SK-N-SH treated with all-trans-retinoic acid at 6 μM for 48 hours (cell line): ENCODE data around the gene PFKFB2.

Experiments
- ATAC-seq: fragments of 200-7000 bp; cut with Tn5 transposase; 3 replicates; pipeline ENCODE4 v1.9.1; 2020; ENCODE audit warnings: mild to moderate bottlenecking, moderate library complexity
- ARNTL ChIP-seq: fragments of 450-650 bp; formaldehyde crosslinking; IDR thresholded peaks from 2 replicates; pipeline ENCODE4 v1.5.0; 2020; ENCODE audit warnings: low read depth, mild to moderate bottlenecking, moderate library complexity, borderline replicate concordance
- BACH2 ChIP-seq: fragments of 250-450 bp; sonication (Bioruptor Pico); IDR thresholded peaks from 2 replicates; pipeline ENCODE4 v1.9.0; 2021; ENCODE audit warnings: mild to moderate bottlenecking, borderline replicate concordance
- CREB5 ChIP-seq: fragments of 250-450 bp; sonication (Bioruptor Pico); IDR thresholded peaks from 2 replicates; pipeline ENCODE4 v1.5.1; 2020; ENCODE audit warnings: low read depth, mild to moderate bottlenecking, moderate library complexity
- CSDC2 ChIP-seq: fragments of 250-450 bp; sonication (Bioruptor Pico); IDR thresholded peaks from 2 replicates; pipeline ENCODE4 v1.5.0; 2020; ENCODE audit warnings: mild to moderate bottlenecking, moderate library complexity
- CSRNP3 ChIP-seq: fragments of 250-450 bp; sonication (Bioruptor Pico); IDR thresholded peaks from 2 replicates; pipeline ENCODE4 v1.5.1; 2021; ENCODE audit warnings: mild to moderate bottlenecking, moderate library complexity
- ESRRG ChIP-seq: fragments of 250-450 bp; sonication (Bioruptor Pico); IDR thresholded peaks from 2 replicates; pipeline ENCODE4 v1.6.1; 2021; ENCODE audit warnings: mild to moderate bottlenecking
- GLIS3 ChIP-seq: fragments of 250-450 bp; sonication (Bioruptor Pico); IDR thresholded peaks from 2 replicates; pipeline ENCODE4 v1.5.0; 2020; ENCODE audit warnings: mild to moderate bottlenecking, moderate library complexity
- ISL1 ChIP-seq: fragments of 250-450 bp; sonication (Bioruptor Pico); IDR thresholded peaks from 2 replicates; pipeline ENCODE4 v2.1.2; 2022; ENCODE audit warnings: mild to moderate bottlenecking, moderate library complexity
- OSR1 ChIP-seq: fragments of 250-450 bp; sonication (Bioruptor Pico); IDR thresholded peaks from 2 replicates; pipeline ENCODE4 v1.8.0; 2022; ENCODE audit warnings: moderate library complexity, mild to moderate bottlenecking, inconsistent platforms
- PATZ1 ChIP-seq: fragments of 250-450 bp; sonication (Bioruptor Pico); IDR thresholded peaks from 2 replicates; pipeline ENCODE4 v1.8.0; 2020; ENCODE audit warnings: mild to moderate bottlenecking, moderate library complexity, borderline replicate concordance
- POU6F1 ChIP-seq: fragments of 250-450 bp; sonication (Bioruptor Pico); IDR thresholded peaks from 2 replicates; pipeline ENCODE4 v1.8.0; 2021; ENCODE audit warnings: low read depth, mild to moderate bottlenecking, moderate library complexity, borderline replicate concordance
- PPARA ChIP-seq: fragments of 250-450 bp; sonication (Bioruptor Pico); IDR thresholded peaks from 2 replicates; pipeline ENCODE4 v1.5.0; 2020; ENCODE audit warnings: mild to moderate bottlenecking, borderline replicate concordance
- RARB ChIP-seq: fragments of 250-450 bp; sonication (Bioruptor Pico); IDR thresholded peaks from 2 replicates; pipeline ENCODE4 v1.8.0; 2021; ENCODE audit warnings: mild to moderate bottlenecking, moderate library complexity
- SNAI2 ChIP-seq: fragments of 250-450 bp; sonication (Bioruptor Pico); IDR thresholded peaks from 2 replicates; pipeline ENCODE4 v1.5.0; 2020; ENCODE audit warnings: mild to moderate bottlenecking, moderate library complexity
- TCF4 ChIP-seq: fragments of 250-450 bp; sonication (Bioruptor Pico); IDR thresholded peaks from 2 replicates; pipeline ENCODE4 v1.8.0; 2021; ENCODE audit warnings: mild to moderate bottlenecking, moderate library complexity, borderline replicate concordance
- TOX ChIP-seq: fragments of 250-450 bp; sonication (Bioruptor Pico); IDR thresholded peaks from 2 replicates; pipeline ENCODE4 v1.8.0; 2021; ENCODE audit warnings: mild to moderate bottlenecking, moderate library complexity, borderline replicate concordance
- TSHZ2 ChIP-seq: fragments of 250-450 bp; sonication (Bioruptor Pico); IDR thresholded peaks from 2 replicates; pipeline ENCODE4 v1.5.0; 2020; ENCODE audit warnings: mild to moderate bottlenecking, moderate library complexity
- ZC3H10 ChIP-seq: fragments of 250-450 bp; sonication (Bioruptor Pico); IDR thresholded peaks from 2 replicates; pipeline ENCODE4 v1.5.1; 2021; ENCODE audit warnings: mild to moderate bottlenecking, moderate library complexity
- ZFP3 ChIP-seq: fragments of 250-450 bp; sonication (Bioruptor Pico); IDR thresholded peaks from 2 replicates; pipeline ENCODE4 v1.5.0; 2020; ENCODE audit warnings: mild to moderate bottlenecking, moderate library complexity
- ZFP30 ChIP-seq: fragments of 450-650 bp; formaldehyde crosslinking; IDR thresholded peaks from 2 replicates; pipeline ENCODE4 v1.5.0; 2022; ENCODE audit warnings: mild to moderate bottlenecking, moderate library complexity
- ZNF565 ChIP-seq: fragments of 450-650 bp; formaldehyde crosslinking; conservative IDR thresholded peaks from 2 replicates; pipeline ENCODE4 v1.5.0; 2020; ENCODE audit warnings: low read depth, mild to moderate bottlenecking, moderate library complexity
- ZNF70 ChIP-seq: fragments of 450-650 bp; formaldehyde crosslinking; IDR thresholded peaks from 2 replicates; pipeline ENCODE4 v1.5.0; 2020; ENCODE audit warnings: mild to moderate bottlenecking, moderate library complexity

Gene PFKFB2

GRCh38 chr1:207069858-207070506, 16.9 kb downstream of the PFKFB2 start:
- ATAC-seq, result no peak

GRCh38 chr1:207070811-207071210, 17.7 kb downstream of the PFKFB2 start:
- TF ChIP-seq CREB5 (CRISPR knock-in tag) (no peak), PPARA (CRISPR knock-in tag) (no peak), SNAI2 (CRISPR knock-in tag) (no peak), GLIS3 (CRISPR knock-in tag) (no peak), ESRRG (CRISPR knock-in tag) (no peak), BACH2 (CRISPR knock-in tag) (no peak), ZC3H10 (no peak), TOX (CRISPR knock-in tag) (no peak), CSRNP3 (CRISPR knock-in tag) (no peak), TCF4 (CRISPR knock-in tag) (no peak), ZNF70 (CRISPR knock-in tag) (no peak), ZFP3 (no peak), PATZ1 (CRISPR knock-in tag) (no peak), ISL1 (CRISPR knock-in tag) (no peak), ZFP30 (CRISPR knock-in tag) (no peak)
- ATAC-seq, result no peak

More at GRCh38 chr1:207069858-207070506, 16.9 kb downstream of the PFKFB2 start:
- TF ChIP-seq ARNTL (CRISPR knock-in tag) (no peak), TOX (CRISPR knock-in tag) (no peak), TSHZ2 (CRISPR knock-in tag) (no peak)

- no peak for ATAC-seq
- TF ChIP-seq CSDC2, result no peak
- no peak for TF ChIP-seq BACH2 (CRISPR knock-in tag)
- no peak for TF ChIP-seq ZNF70 (CRISPR knock-in tag)
- no peak for TF ChIP-seq CREB5 (CRISPR knock-in tag)
- no peak for TF ChIP-seq OSR1 (CRISPR knock-in tag)
- no peak for TF ChIP-seq ZFP30 (CRISPR knock-in tag)
- TF ChIP-seq POU6F1, result no peak
- no peak for TF ChIP-seq GLIS3 (CRISPR knock-in tag)
- no peak for TF ChIP-seq ZNF565
- TF ChIP-seq RARB (CRISPR knock-in tag), result no peak
- TF ChIP-seq ESRRG (CRISPR knock-in tag), result no peak
- no peak for TF ChIP-seq TOX (CRISPR knock-in tag)
- TF ChIP-seq ISL1 (CRISPR knock-in tag), result no peak
Observed at GRCh38 chr1:207071426-207071825, 18.4 kb downstream of the PFKFB2 start.
